AG04450 (cell line): Measurements from ENCODE around the gene TUBA3C. TPM values are rescaled to one million over a fixed set of nuclear protein-coding genes. Genes with fewer than 3 reads are reported as not detected.

ENCODE experiments used
- CTCF ChIA-PET: fragments of 300-600, 350-600 bp; formaldehyde crosslinking; extraction: SDS; loops from one replicate; lab custom pipeline; 2022; ENCODE audit warnings: antibody characterized with exemption, inconsistent platforms; lab: Charles Lee
- POLR2A ChIA-PET: fragments of 350-600 bp; formaldehyde crosslinking; extraction: SDS; loops from one replicate; lab custom pipeline; 2021; ENCODE audit warnings: antibody characterized with exemption, inconsistent platforms; lab: Yijun Ruan, JAX
- DNase-seq: peaks from one replicate; pipeline ENCODE4 v3.0.0-alpha.2; 2011; ENCODE audit warnings: low read depth, low spot score
- H3K27ac ChIP-seq: one replicate; pipeline ENCODE4 v1.5.1; 2012; ENCODE audit warnings: low read depth, low read length, control low read depth
- H3K27me3 ChIP-seq: one replicate; pipeline ENCODE4 v1.6.0; 2012; ENCODE audit warnings: low read length; ENCODE audit not compliant: control insufficient read depth, insufficient read depth
- H3K4me3 ChIP-seq: 2 replicates; pipeline ENCODE4 v1.5.1; 2011; ENCODE audit warnings: mild to moderate bottlenecking, low read depth, low read length, control low read depth
- H3K9me3 ChIP-seq: 2 replicates; pipeline ENCODE4 v1.5.1; 2012; ENCODE audit warnings: low read length; ENCODE audit not compliant: control insufficient read depth, insufficient read depth
- CTCF ChIP-seq: IDR thresholded peaks from 2 replicates; pipeline ENCODE4 v1.5.1; 2011; ENCODE audit warnings: low read depth, low read length, control low read depth, inconsistent platforms
- polyA plus RNA-seq: library from polyadenylated mRNA; depleted of rRNA; stranded (reverse); fragments of >200 nt; gene quantifications from 2 replicates; pipeline ENCODE4 v1.2.3, GENCODE V29; 2011

TUBA3C gene
- polyA plus RNA-seq, 1 experiment = not detected

DNA sequence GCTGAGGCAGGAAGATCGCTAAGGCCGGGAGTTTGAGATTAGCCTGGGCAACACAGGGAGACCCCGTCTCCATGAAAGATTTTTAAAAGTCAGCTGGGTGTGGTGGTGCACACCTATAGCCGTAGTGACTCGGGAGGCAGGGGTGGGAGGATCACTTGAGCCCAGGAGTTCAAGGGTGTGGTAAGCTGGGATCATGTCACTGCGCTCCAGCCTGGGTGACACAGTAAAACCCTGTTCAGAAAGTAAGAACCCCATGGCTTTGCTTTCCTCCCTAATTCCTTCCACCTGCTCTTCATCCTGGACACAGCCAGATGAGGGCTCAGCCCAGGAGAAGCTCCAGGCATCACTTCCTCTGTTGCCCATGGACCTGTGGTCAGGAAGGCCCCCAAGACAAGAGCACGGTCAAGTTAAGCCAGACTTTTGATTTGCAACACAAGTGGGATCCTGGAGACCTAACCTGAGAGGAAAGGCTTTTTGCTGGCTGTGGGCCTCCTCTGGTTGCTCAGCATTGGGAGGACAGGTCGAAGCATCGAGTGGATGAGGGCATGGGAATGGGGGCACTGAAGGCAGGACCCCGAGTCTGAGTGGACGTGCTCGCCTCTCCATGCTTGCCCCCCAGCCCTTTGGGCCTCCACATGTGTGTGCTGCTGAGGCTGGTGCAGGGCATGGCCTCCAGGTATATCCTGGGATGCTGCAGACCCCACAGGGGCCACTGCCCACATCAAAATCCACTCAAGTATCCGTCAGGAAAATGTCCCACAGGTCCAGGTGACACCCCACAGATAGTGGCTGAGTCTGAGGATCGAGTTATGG is 25.4 kb downstream of the TUBA3C start:
- POLR2A ChIA-PET = no interaction called here
- H3K9me3 ChIP-seq = peaks cover 100% of the 10 kb centered on the region
- CTCF ChIA-PET = no interaction called here
- no peak overlapping the region for H3K27ac ChIP-seq
- H3K4me3 ChIP-seq = no peak overlapping the region
- DNase-seq = no peak
- TF ChIP-seq CTCF = no peak
- H3K27me3 ChIP-seq = no peaks in the 10 kb centered on the region

DNA sequence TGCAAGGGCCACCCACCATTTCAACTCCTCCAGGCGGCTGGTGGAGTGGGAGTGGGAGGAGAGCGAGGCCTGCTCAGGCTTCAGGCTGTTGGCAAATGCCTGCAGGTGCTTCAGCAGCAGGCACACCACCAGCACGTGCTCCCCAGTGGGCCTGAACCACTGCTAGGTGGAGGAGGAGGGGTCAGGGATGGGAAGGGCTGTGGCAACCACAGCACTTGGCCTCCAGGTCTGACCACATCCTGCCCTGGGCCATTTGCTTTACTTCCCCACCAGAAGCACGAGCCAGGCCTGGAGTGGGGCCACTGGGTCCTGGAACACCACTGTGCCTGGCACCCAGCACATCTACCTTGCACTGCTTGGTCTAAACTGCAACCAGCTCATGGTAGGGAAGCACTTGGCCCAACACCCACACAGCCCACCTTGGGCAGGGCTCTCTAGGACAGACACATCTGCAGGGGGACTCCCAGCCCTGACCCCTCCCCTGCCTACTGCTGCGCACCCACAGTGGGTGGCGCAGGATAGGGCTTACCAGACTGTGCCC is 26.2 kb downstream of the TUBA3C start:
- Histone ChIP-seq H3K27me3 (no peaks in the 10 kb centered on the region), H3K9me3 (peaks cover 99% of the 10 kb centered on the region), H3K4me3 (no peak overlapping the region), H3K27ac (no peak overlapping the region)
- no peak for TF ChIP-seq CTCF
- no peak for DNase-seq
- ChIA-PET CTCF (no interaction called here), POLR2A (no interaction called here)

- Histone ChIP-seq H3K27ac (no peak overlapping the region), H3K4me3 (no peak overlapping the region), H3K9me3 (peaks cover 99% of the 10 kb centered on the region), H3K27me3 (no peaks in the 10 kb centered on the region)
- ChIA-PET CTCF (no interaction called here), POLR2A (no interaction called here)
- DNase-seq = no peak
- no peak for TF ChIP-seq CTCF
Measured at GRCh38 chr13:19154843-19155242, 26.8 kb downstream of the TUBA3C start.

DNA sequence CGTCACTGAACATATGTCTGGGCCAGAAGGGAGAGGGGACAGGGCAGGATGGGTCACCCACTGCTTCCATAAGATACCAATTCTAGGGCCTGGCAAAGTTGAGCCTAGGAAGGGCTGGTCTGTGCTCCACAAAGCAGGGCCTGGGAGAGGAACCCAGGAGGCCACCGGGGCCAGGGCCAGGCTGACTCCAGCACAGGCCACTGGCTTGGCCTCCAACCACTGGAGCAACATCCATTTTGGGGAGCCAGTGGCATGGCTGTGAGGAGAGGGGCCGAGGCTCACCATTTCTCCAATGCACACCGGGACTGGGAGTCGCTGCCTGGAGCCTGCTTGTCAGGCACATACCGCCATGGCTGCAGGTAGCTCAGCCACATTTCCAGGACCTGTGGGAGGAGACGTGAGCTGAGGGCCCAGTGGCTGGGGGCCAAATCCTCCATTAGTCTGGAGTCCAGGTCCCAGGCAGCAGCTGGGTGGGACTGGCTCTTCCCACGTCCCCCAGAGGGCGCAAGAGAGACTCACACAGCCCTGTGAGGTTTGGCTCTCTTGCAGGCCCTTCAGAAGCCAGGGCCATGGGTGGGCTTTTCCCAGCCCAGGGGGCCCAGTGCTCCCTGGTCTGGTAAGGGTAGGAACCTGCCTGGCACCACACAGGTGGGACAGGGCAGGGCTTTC is 27.7 kb downstream of the TUBA3C start:
- peaks cover 93% of the 10 kb centered on the region for H3K9me3 ChIP-seq
- ChIA-PET POLR2A (no interaction called here), CTCF (no interaction called here)
- DNase-seq = no peak
- no peak overlapping the region for H3K27ac ChIP-seq
- no peaks in the 10 kb centered on the region for H3K27me3 ChIP-seq
- no peak for TF ChIP-seq CTCF
- no peak overlapping the region for H3K4me3 ChIP-seq

DNA sequence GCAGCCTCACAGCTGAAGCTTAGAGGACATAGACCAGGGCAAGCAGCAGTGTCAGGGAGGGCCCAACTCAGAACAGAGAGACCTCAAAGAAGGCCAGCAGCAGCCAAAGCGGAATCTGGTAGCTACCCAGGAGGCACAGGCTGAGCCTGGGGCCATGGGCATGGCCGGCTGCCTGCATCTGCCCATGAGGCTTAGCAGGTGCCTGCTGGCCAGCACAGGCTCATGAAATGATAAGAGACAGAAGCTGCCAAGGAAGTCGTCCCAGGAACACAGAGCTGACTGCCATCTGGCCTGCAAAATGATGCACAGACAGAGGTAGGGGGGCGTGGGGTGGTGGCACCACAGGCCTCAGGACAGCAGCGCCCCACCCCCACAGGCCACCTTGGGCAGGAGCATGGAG is 29.2 kb downstream of the TUBA3C start:
- no peak overlapping the region for H3K4me3 ChIP-seq
- POLR2A ChIA-PET = no interaction called here
- no peak for TF ChIP-seq CTCF
- CTCF ChIA-PET = no interaction called here
- no peaks in the 10 kb centered on the region for H3K27me3 ChIP-seq
- no peak overlapping the region for H3K27ac ChIP-seq
- no peak for DNase-seq
- H3K9me3 ChIP-seq = peaks cover 80% of the 10 kb centered on the region
